ENCODE data around the gene PAQR5. TPM values are rescaled to one million over a fixed set of nuclear protein-coding genes. Genes with fewer than 3 reads are reported as not detected.
"Not testable (repeated sequence)": the region's sequence is repeated elsewhere in the genome, so short reads cannot be mapped to it uniquely, and the experiment has no call there.

The PAQR5 gene
- total and polyA plus RNA-seq, 4 donors, result 0.19 to 1.1 (median 0.53) TPM

DNA sequence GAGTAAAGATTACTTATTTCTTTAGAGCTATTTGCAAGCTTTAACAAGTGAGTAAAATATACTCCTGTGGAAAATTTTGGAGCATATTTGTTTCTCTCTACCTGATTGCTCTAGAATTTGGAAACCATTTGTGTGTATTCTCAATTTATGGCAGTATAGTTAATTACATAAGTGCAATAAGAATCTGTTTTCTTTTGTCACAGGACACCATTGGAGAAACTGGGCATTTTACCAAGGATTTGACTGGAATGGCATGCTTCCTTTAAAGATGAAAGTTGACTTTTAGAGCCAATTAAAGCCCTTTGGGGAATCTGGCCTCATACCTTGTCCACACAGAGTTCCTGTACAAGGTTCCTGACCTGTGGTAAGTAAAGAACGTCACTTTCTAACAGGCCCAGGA lies 38.4 kb downstream of the PAQR5 start:
- Histone ChIP-seq H3K4me1 (ENCODE audit: control insufficient read depth in 4 of 4, insufficient read depth in 4 of 4, low read length in 3 of 4) (no peaks in the 10 kb centered on the region), H3K27me3 (ENCODE audit: control insufficient read depth in 4 of 4, insufficient read depth in 4 of 4, low read length in 3 of 4) (no peaks in the 10 kb centered on the region), H3K36me3 (ENCODE audit: control insufficient read depth in 4 of 4, insufficient read depth in 3 of 4, low read depth in 1 of 4, low read length in 3 of 4) (no peaks in the 10 kb centered on the region), H3K9me3 (ENCODE audit: control insufficient read depth in 4 of 4, low read length in 3 of 4) (no peaks in the 10 kb centered on the region), H3K4me3 (ENCODE audit: low read depth in 1 of 3, low read length in 3 of 3) (no peak overlapping the region), H3K27ac (ENCODE audit: low read depth in 1 of 2, low read length in 2 of 2) (no peak overlapping the region), H3K9ac (ENCODE audit: low read depth in 1 of 2, low read length in 2 of 2) (no peak overlapping the region)
- TF ChIP-seq ZBTB33 (IDR thresholded peaks at IDR 0.05) (no peak), RXRA (IDR thresholded peaks at IDR 0.05) (no peak), ATF3 (IDR thresholded peaks at IDR 0.05) (no peak), TAF1 (conservative IDR thresholded peaks at IDR 0.05) (no peak), EGR1 (IDR thresholded peaks at IDR 0.05; ENCODE audit: low read depth in 2 of 2) (no peak), JUND (IDR thresholded peaks at IDR 0.05) (no peak), REST (IDR thresholded peaks at IDR 0.05) (no peak), HNF4A (conservative IDR thresholded peaks at IDR 0.05) (no peak), YY1 (IDR thresholded peaks at IDR 0.05) (no peak), GABPA (IDR thresholded peaks at IDR 0.05 in 1 of 2, conservative IDR thresholded peaks at IDR 0.05 in 1 of 2) (no peak)
- DNase-seq (ENCODE audit: low spot score), result no peak
- 65% methylated on average over 1 of the region's 1 CpG for WGBS

DNA sequence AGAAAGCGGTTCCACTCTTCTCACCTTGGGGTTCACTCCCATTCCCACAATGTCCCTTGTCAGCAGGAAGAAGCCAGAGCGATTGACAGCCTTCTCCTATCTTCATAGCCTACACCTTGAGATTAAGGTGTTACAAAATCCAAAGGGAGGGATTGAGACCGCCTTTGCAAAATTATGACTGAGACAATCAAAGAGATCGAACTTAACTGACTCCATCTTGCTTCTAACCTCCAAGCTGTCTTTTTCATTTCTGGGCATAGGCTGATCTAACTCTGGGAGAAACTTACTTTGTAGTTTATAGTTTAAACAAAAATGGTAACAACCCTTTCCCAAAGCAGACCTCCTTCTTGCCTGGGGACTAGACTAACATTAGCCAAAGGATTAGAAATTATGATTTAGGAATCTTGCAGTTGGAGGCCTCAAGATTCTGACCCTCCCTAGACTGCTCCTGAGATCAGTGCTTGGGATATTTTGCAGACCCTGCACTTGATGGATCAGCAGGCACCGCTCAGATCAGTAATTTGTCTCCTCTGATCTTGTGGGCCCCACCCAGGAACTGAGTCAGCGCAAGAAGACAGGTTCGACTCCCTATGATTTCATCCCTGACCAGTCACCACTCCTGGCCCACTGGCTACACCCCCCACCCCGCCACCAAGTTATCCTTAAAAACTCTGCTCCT lies 40.0 kb downstream of the PAQR5 start:
- Histone ChIP-seq H3K27ac (ENCODE audit: low read depth in 1 of 2, low read length in 2 of 2) (no peak overlapping the region), H3K9ac (ENCODE audit: low read depth in 1 of 2, low read length in 2 of 2) (no peak overlapping the region), H3K27me3 (ENCODE audit: control insufficient read depth in 4 of 4, insufficient read depth in 4 of 4, low read length in 3 of 4) (no peaks in the 10 kb centered on the region), H3K4me3 (ENCODE audit: low read depth in 1 of 3, low read length in 3 of 3) (no peak overlapping the region), H3K9me3 (ENCODE audit: control insufficient read depth in 4 of 4, low read length in 3 of 4) (no peaks in the 10 kb centered on the region), H3K36me3 (ENCODE audit: control insufficient read depth in 4 of 4, insufficient read depth in 3 of 4, low read depth in 1 of 4, low read length in 3 of 4) (no peaks in the 10 kb centered on the region), H3K4me1 (ENCODE audit: control insufficient read depth in 4 of 4, insufficient read depth in 4 of 4, low read length in 3 of 4) (no peaks in the 10 kb centered on the region)
- TF ChIP-seq RAD21 (IDR thresholded peaks at IDR 0.05) (no peak), ATF3 (IDR thresholded peaks at IDR 0.05) (no peak)
- 92% methylated on average over 8 of the region's 8 CpGs for WGBS
- no peak for DNase-seq (ENCODE audit: low spot score)

- not testable (repeated sequence) for H3K4me1 ChIP-seq (ENCODE audit: control insufficient read depth in 4 of 4, insufficient read depth in 4 of 4, low read length in 3 of 4); DNase-seq (ENCODE audit: low spot score); H3K36me3 ChIP-seq (ENCODE audit: control insufficient read depth in 4 of 4, insufficient read depth in 3 of 4, low read depth in 1 of 4, low read length in 3 of 4); H3K9ac ChIP-seq (ENCODE audit: low read depth in 1 of 2, low read length in 2 of 2); H3K9me3 ChIP-seq (ENCODE audit: control insufficient read depth in 4 of 4, low read length in 3 of 4); H3K27me3 ChIP-seq (ENCODE audit: control insufficient read depth in 4 of 4, insufficient read depth in 4 of 4, low read length in 3 of 4); H3K27ac ChIP-seq (ENCODE audit: low read depth in 1 of 2, low read length in 2 of 2); H3K4me3 ChIP-seq (ENCODE audit: low read depth in 1 of 3, low read length in 3 of 3)
- WGBS, result 97% methylated on average over 6 of the region's 6 CpGs
Observed at GRCh38 chr15:69339214-69339543, 40.5 kb downstream of the PAQR5 start.

All from liver (tissue), 9 donors.